MG63 (cell line): Measurements from ENCODE around the gene INPP5F. TPM values are rescaled to one million over a fixed set of nuclear protein-coding genes. Genes with fewer than 3 reads are reported as not detected.
"Not testable (repeated sequence)": the region's sequence is repeated elsewhere in the genome, so short reads cannot be mapped to it uniquely, and the experiment has no call there.

ENCODE experiments used
- DNase-seq: peaks from one replicate; pipeline ENCODE4 v3.0.0-alpha.2; 2020
- H3K27me3 ChIP-seq: fragments of 250-450 bp; sonication (Bioruptor Pico); 2 replicates; pipeline ENCODE4 v1.5.1; 2020; ENCODE audit warnings: mild to moderate bottlenecking, moderate library complexity
- H3K36me3 ChIP-seq: fragments of 250-450 bp; sonication (Bioruptor Pico); 2 replicates; pipeline ENCODE4 v1.5.1; 2020; ENCODE audit warnings: mild to moderate bottlenecking, moderate library complexity
- H3K4me3 ChIP-seq: fragments of 250-450 bp; sonication (Bioruptor Pico); 2 replicates; pipeline ENCODE4 v1.5.1; 2020; ENCODE audit warnings: mild to moderate bottlenecking, moderate library complexity
- H3K9me3 ChIP-seq: fragments of 250-450 bp; sonication (Bioruptor Pico); 2 replicates; pipeline ENCODE4 v1.5.1; 2020; ENCODE audit warnings: mild to moderate bottlenecking, moderate library complexity
- total RNA-seq: library from RNA; depleted of rRNA; stranded (reverse); fragments of >200 nt; shearing (Covaris generic); gene quantifications from 2 replicates; pipeline ENCODE4 v1.2.3, GENCODE V29; 2014; ENCODE audit warnings: low replicate concordance

Gene INPP5F
- total RNA-seq, 1 experiment from 2014 or later, result 7.1 TPM

DNA sequence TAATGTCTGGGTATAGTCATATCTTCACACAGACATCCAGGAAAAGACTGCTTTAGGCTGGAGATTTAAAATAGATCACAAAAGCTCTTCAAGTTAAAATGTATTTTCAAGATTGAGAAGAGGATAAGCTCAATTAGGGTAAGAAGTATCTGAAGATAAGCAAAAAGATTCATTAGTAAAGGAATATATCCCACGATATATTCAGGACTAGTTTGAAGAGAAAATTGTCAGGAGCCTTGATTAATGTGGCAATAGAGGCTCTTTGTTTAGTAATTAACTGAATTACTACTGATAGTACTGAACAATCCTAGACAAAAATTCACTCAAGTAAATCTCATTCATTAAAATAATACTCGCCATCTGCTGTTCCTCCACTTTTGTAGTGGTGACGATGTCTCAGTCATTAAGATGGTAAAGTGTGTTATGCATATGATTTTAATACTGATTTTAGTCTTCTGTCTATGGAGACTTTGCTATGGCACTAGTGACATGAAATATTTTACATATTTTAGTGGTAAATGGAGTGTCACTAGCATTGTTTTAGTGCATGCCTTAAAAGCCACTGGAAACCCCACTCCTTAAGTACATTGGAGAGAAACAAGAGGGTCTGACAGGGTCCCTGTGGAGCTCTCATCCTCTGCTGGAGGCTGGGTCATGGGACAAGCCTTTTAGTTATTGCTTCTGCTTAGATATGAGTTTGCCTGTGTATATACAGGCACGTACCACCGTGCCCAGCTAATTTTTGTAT, 32.8 kb downstream of the INPP5F start:
- no peak for DNase-seq
- Histone ChIP-seq H3K36me3 (no peaks in the 10 kb centered on the region), H3K9me3 (no peaks in the 10 kb centered on the region), H3K27me3 (no peaks in the 10 kb centered on the region), H3K4me3 (no peak overlapping the region)

DNA sequence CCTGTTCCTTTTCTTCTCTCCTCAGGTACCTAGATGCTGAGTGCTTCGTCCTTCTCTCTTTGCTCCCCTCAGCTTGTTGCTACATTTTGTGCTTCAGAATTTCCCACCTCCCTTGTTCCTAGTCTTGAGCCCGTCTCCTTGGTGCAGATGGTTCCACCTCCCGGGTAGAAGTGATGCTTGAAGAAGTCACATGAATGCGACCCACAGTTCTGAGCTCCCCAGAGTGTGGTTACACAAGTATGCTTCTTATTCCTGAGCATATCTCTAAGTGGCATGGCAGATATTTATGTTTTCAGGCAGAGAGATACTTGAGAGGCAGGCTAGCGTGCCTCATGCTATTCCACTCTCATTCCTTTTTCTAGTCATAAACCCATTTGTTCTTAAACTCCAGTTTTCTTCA, 34.0 kb downstream of the INPP5F start:
- Histone ChIP-seq H3K27me3 (no peaks in the 10 kb centered on the region), H3K4me3 (no peak overlapping the region), H3K9me3 (no peaks in the 10 kb centered on the region), H3K36me3 (no peaks in the 10 kb centered on the region)
- no peak for DNase-seq

DNA sequence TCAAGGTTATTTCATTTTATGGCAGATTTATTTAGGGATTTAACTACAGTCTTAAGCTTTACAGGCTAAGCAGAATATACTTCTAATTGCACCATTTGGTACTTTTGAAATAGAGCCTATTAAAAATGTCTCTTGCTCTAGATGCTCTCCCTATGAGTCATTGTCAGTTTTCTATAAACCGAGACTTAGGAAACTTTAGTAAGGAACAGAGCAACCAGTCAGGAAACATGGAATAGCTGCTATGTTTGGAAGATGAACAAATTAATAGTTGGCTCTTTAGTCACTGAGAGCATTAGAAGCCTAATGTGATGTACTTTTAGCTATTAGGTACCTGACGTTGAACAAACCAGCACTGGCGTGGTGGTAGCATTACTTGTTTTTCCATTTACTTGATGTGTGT, 35.3 kb downstream of the INPP5F start:
- no peaks in the 10 kb centered on the region for H3K9me3 ChIP-seq
- DNase-seq, result no peak

DNA sequence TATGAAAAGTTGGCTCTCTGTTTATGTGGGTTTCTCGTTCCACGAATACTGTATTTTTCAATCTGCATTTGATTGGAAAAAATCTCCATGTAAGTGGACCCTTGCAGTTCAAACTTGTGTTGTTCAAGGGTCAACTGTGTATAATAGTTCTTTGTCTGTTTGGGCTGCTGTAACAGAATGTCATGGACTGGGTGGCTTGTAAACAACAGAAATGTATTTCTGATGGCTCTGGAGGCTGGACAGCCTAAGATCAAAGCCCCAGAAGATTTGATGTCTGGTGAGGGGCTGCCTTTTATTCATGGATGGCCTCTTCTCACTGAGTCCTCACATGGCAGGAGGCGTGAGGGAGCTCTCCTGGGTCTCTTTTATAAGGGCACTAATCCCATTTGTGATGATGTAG, 36.2 kb downstream of the INPP5F start:
- Histone ChIP-seq H3K4me3 (no peak overlapping the region), H3K36me3 (no peaks in the 10 kb centered on the region), H3K9me3 (no peaks in the 10 kb centered on the region), H3K27me3 (no peaks in the 10 kb centered on the region)
- DNase-seq, result no peak

More for the DNA sequence above, 35.3 kb downstream of the INPP5F start:
- H3K4me3 ChIP-seq, result no peak overlapping the region
- H3K27me3 ChIP-seq, result no peaks in the 10 kb centered on the region
- H3K36me3 ChIP-seq, result no peaks in the 10 kb centered on the region

DNA sequence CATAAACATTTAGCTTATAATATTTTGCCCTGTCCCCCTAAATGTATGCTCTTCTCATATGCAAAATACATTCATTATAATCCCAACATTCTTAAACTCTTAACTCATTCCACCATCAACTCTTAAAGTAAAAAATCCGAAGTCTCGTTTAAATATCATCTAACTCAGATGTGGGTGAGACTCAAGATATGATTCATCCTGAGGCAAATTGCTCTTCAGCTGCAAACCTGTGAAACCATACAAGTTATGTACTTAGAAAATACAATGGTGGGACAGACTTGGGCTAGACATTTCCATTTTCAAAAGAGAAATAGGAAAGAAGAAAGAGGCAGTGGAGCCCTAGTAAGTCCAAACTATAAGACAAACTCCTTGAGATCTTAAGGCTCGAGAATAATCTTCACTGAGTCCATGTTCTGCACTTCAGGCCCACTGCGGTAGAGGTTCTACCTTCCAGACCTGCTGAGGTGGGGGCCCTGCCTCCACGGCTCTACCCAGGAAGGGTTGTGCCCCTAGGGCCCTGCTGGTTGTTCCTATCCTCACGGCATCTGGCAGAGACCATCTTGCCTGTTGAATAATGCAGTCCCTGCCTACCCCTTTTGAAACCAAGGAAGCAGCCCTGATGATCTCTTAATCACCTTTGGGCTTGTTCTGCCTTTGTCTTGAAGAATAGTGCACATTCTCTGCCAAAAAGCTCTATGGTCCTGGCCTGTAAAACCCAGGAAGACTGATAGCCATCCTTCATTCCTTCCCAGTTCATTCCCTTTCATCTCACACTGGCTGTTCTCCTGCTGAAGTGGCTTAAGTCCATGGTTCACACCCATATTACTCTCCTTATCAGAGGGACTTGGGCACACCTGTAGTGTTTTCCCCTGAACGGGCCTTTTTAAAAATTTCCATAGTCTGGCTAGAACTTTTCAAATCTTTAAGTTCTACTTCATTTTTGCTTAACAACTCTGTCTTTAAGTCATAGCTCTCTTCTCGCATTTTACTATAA, 37.3 kb downstream of the INPP5F start:
- Histone ChIP-seq H3K36me3 (no peaks in the 10 kb centered on the region), H3K9me3 (no peaks in the 10 kb centered on the region), H3K4me3 (no peak overlapping the region), H3K27me3 (no peaks in the 10 kb centered on the region)
- no peak for DNase-seq

DNA sequence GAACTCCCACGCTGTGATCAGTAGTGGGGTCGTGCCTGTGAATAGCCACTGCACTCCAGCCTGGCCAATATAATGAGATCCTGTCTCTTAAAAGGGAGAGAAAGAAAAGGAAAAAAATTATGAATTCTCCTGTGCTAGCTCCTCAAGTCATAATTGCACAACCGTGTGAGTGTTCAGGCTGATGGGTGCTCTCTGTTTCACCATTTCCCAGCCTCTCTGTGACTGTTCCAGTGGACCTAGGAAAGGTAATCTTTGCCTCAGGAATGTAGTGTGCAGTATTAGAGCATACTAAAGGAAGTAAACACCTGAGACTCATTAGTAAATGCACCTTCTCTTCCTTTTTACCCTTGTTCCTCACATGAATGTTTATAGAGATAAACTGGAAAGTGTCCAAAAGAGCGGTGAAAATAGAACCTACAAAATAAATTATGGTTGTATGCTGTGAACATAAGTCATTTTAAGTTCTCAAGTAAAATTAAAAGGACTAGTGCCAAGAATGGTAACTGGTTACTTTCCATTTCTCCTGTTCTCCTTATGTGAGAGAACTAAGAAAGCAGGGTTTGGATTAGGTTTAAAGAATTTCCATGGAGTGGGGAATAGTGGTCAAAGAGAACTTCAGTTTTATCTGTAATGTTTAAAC, 42.7 kb downstream of the INPP5F start:
- no peak for DNase-seq
- Histone ChIP-seq H3K9me3 (peaks cover 2% of the 10 kb centered on the region; the same call in 1 of the 2 replicates), H3K27me3 (no peaks in the 10 kb centered on the region), H3K4me3 (no peak overlapping the region), H3K36me3 (no peaks in the 10 kb centered on the region)

DNA sequence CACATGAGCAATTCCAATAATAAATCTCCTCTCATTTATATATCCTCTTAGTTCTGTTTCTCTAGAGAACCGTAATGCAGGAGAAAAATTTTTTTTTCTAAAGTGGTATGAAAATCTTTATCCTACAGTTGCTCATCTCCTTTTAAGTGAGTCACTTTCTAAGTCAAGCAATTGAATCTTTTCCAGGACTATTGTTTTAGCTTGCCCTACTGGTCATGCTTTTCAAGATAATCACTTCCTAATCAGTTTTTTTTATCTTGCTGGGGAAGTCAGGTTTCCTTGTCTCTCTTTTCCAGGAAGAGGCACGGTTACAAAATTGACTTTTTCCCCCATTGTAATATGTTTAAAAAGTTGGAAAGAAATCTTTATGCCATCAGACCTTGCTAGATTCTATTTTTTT, 44.0 kb downstream of the INPP5F start:
- DNase-seq, result no peak
- Histone ChIP-seq H3K9me3 (peaks cover 2% of the 10 kb centered on the region; the same call in 1 of the 2 replicates), H3K4me3 (no peak overlapping the region), H3K27me3 (no peaks in the 10 kb centered on the region), H3K36me3 (no peaks in the 10 kb centered on the region)

DNA sequence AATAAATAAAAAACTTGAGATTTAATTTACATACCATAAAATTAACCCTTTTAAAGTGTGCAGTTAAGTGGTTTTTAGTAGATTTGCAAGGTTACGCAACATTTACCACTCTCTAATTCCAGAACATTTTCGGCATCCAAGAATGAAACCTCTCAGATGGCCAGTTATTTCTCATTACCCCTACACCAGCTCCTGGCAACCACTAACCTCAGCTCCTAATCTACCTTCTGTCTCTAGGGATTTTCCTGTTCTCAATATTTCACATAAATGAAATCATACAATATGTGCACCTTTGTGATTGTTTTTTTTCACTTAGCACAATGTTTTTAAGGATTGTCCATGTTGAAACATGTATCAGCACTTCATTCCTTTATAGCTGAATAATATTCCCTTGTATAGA, 45.1 kb downstream of the INPP5F start:
- no peak for DNase-seq
- H3K27me3 ChIP-seq, result no peaks in the 10 kb centered on the region
- H3K4me3 ChIP-seq, result no peak overlapping the region
- peaks cover 2% of the 10 kb centered on the region; the same call in 1 of the 2 replicates for H3K9me3 ChIP-seq
- H3K36me3 ChIP-seq, result no peaks in the 10 kb centered on the region

DNA sequence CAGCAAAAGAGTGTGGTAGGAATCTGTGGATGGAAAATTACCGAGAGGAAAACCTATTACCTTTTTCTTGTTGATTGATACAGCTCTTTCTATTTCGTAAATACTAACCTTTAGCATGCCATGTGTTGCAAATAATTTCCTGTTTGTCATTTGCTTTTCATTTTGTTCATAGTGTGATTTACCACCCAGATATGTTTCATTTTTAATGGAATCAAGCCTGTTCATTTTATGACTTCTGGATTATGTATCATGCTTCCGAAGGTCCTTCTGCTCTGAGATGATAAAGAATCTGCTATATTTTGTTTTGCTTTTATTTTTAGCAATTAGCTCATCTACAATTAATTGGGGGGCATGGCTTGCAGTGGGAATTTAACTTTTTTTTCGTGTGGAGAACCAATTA, 46.5 kb downstream of the INPP5F start:
- no peak overlapping the region for H3K4me3 ChIP-seq
- DNase-seq, result no peak
- H3K27me3 ChIP-seq, result no peaks in the 10 kb centered on the region
- no peaks in the 10 kb centered on the region for H3K36me3 ChIP-seq
- H3K9me3 ChIP-seq, result peaks cover 2% of the 10 kb centered on the region; the same call in 1 of the 2 replicates

DNA sequence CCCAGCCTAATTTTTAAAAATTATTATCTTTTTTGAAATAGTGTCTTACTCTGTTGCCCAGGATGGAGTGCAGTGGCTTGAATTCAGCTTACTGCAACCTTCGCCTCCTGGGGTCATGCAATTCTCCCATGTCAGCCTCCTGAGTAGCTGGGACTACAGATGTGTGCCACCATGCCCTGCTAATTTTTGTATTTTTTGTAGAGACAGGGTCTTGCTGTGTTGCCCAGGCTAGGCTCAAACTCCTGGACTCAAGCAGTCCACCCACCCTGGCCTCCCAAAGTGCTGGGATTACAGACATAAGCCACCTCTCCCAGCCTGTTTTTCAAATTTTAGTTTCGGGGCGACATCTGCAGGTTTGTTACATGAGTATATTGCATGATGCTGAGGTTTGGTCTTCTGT, 47.2 kb downstream of the INPP5F start:
- H3K9me3 ChIP-seq, H3K27me3 ChIP-seq, H3K4me3 ChIP-seq, DNase-seq, H3K36me3 ChIP-seq: not testable (repeated sequence)

DNA sequence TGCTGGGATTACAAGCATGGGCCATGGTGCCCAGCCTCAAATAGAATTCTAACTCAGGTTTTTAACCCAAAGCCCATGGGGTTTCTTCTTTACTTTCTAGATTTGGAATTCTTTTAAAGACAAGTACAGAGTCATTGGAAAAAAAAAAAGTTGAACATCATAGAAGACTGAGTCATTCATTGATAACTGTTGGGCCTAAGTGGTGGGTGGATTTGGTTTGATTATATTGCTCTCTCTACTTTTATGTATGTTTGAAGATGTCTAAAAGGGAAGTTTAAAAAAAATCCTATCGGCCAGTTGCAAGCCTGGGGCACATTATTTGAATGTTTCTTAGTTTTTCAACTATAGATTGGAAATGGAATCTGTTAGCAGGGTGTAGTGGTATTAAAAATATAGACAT, 49.7 kb downstream of the INPP5F start:
- H3K9me3 ChIP-seq, result peaks cover 2% of the 10 kb centered on the region; the same call in 1 of the 2 replicates
- no peak for DNase-seq
- no peak overlapping the region for H3K4me3 ChIP-seq
- H3K27me3 ChIP-seq, result no peaks in the 10 kb centered on the region
- no peaks in the 10 kb centered on the region for H3K36me3 ChIP-seq

DNA sequence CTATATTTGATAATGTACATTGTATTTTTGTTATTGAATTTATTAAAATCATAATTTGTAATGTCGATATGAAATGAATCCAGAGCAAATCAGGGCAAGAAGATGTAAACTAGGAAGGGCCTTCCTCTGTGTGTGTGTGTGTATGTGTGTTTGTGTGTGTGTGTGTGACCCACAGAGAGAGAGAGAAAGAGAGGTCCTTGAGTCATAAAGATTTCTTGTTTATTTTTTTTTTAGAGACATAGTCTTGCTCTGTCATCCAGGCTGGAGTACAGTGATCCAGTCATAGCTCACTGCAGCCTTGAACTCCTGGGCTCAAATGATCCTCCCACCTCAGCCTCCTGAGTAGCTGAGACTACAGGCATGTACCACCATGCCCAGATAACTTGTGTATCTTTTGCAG, 50.7 kb downstream of the INPP5F start:
- H3K9me3 ChIP-seq, result no peaks in the 10 kb centered on the region
- no peaks in the 10 kb centered on the region for H3K36me3 ChIP-seq
- peak; percentile 2 for DNase-seq
- H3K27me3 ChIP-seq, result no peaks in the 10 kb centered on the region
- no peak overlapping the region for H3K4me3 ChIP-seq

DNA sequence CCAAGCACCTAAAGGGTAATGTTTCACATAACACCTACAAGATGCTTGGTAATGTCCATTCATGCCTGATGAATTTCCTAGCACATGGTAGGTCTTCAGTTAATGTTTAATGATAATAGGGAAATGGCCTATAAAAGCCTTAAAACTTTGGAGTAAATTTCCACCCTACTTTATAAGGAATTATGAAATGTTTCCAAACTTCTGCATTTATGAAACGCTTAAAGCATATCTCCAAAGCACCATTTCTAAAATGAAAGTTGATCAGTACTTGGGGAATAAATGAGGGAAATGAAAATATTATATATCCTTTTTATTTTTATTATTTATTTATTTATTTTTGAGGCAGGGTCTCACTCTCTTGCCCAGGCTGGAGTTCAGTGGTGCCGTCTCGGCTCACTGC, 51.8 kb downstream of the INPP5F start:
- DNase-seq, result no peak
- no peaks in the 10 kb centered on the region for H3K9me3 ChIP-seq
- H3K36me3 ChIP-seq, result no peaks in the 10 kb centered on the region
- no peaks in the 10 kb centered on the region for H3K27me3 ChIP-seq
- H3K4me3 ChIP-seq, result no peak overlapping the region

DNA sequence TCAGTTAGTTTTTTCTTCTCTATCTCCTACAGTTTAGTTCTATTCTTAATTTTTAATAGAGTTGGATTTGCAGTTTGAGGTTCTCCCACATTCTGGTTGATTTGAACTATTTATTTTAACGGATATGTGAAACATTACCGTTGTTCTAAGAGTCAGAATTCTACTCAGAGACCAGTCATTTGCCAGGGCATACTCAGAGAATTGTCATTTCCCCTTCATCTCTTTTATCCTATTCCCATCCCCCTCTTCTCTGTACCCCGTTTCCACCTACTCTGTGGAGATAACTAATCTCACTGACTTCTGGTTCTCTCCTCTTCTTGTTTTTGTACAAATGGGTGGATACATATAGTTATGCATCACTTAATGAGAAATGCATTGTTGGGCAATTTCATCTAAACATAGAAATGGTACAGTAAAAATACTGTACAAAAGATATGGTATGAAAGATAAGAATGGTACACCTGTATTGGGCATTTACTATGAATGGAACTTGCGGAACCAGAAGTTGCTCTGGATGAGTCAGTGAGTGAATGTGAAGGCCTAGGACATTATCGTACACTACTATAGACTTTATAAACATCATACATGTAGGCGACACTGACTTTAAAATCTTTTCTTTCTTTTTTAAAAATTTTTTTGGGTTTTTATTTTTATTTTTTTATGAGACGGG, 53.1 kb downstream of the INPP5F start:
- Histone ChIP-seq H3K9me3 (no peaks in the 10 kb centered on the region), H3K27me3 (no peaks in the 10 kb centered on the region), H3K36me3 (no peaks in the 10 kb centered on the region), H3K4me3 (no peak overlapping the region)
- no peak for DNase-seq

DNA sequence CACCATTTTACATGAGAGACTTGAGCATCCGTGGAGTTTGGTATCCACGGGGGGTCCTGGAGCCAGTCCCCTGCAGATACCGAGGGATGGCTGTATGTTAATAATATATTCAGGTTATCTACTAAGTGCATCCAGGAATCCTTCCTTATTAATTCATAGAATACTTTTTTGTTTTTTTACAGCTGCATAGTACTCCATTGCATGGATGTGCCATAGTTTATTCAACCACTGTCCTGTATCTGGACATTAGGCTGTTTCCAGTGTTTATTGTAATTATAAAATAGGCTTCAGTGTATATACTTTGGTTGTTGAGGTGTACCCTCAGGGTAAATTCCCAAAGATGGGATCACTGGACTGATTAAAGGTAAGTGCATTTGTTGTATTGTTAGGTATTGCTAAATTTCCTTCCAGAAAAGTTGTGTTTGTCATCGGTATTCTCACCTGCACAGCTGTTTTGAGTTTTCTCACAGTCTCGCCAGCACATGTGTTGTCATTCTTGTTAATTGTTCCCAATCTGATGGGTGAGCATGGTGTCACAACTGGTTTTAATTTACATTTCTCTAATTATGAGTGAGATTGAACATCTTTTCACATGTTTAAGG, 55.1 kb downstream of the INPP5F start:
- Histone ChIP-seq H3K27me3 (no peaks in the 10 kb centered on the region), H3K9me3 (no peaks in the 10 kb centered on the region), H3K36me3 (no peaks in the 10 kb centered on the region), H3K4me3 (no peak overlapping the region)
- no peak for DNase-seq

DNA sequence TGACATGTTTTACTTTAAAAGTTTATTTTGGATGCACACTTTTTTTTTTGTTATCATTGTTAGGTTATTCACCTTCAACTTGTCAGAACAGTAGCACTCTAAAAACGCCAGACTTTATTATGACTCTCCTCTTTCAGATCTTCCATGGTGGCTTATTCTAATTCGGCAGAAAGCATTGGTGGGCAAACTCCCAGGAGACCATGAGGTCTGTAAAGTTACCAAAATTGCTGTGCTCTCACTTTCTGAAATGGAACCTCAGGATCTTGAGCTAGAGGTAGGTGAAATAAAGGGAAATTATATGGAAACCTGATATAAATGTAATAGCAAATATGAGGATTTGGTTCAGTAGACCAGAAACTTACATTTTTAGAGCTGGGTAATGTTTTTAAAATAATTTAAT, 55.6 kb downstream of the INPP5F start:
- DNase-seq, result no peak
- Histone ChIP-seq H3K27me3 (no peaks in the 10 kb centered on the region), H3K4me3 (no peak overlapping the region), H3K9me3 (no peaks in the 10 kb centered on the region), H3K36me3 (no peaks in the 10 kb centered on the region)
